PC-3 (cell line): Measurements from ENCODE around the gene WNT7A.

Experiments
- EZH2 ChIP-seq: fragments of 300-600 bp; sonication (generic); IDR thresholded peaks from one replicate; pipeline ENCODE4 v1.6.1; 2017; ENCODE audit warnings: antibody characterized with exemption, mild to moderate bottlenecking, low read length; ENCODE audit not compliant: unreplicated experiment
- EZH2phosphoT487 ChIP-seq: fragments of 300-600 bp; sonication (generic); IDR thresholded peaks from 2 replicates; pipeline ENCODE4 v1.6.1; 2018; ENCODE audit warnings: mild to moderate bottlenecking, antibody characterized with exemption, low read length, borderline replicate concordance
- TF ChIP-seq, protein P1 (sequence below): fragments of 300-600 bp; sonication (generic); conservative IDR thresholded peaks from 2 replicates; pipeline ENCODE4 v1.5.1; 2017; ENCODE audit warnings: antibody characterized with exemption, low read depth, mild to moderate bottlenecking, low read length

GRCh38 chr3:13878281-13879101 is 1.4 kb downstream of the WNT7A start:
- TF ChIP-seq, protein P1, sequence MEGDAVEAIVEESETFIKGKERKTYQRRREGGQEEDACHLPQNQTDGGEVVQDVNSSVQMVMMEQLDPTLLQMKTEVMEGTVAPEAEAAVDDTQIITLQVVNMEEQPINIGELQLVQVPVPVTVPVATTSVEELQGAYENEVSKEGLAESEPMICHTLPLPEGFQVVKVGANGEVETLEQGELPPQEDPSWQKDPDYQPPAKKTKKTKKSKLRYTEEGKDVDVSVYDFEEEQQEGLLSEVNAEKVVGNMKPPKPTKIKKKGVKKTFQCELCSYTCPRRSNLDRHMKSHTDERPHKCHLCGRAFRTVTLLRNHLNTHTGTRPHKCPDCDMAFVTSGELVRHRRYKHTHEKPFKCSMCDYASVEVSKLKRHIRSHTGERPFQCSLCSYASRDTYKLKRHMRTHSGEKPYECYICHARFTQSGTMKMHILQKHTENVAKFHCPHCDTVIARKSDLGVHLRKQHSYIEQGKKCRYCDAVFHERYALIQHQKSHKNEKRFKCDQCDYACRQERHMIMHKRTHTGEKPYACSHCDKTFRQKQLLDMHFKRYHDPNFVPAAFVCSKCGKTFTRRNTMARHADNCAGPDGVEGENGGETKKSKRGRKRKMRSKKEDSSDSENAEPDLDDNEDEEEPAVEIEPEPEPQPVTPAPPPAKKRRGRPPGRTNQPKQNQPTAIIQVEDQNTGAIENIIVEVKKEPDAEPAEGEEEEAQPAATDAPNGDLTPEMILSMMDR: no peak
- no peak for TF ChIP-seq EZH2phosphoT487
- TF ChIP-seq EZH2: no peak
